GM23248 (cell line): ENCODE measurements around the gene POMC.

Source experiments
- EZH2 ChIP-seq: fragments of 200-600 bp; sonication (generic); IDR thresholded peaks from 2 replicates; pipeline ENCODE4 v1.6.1; 2018; ENCODE audit warnings: antibody characterized with exemption, mild to moderate bottlenecking; ENCODE audit not compliant: insufficient read depth, poor library complexity, severe bottlenecking
- EZH2phosphoT487 ChIP-seq: fragments of 200-600 bp; sonication (generic); IDR thresholded peaks from 2 replicates; pipeline ENCODE4 v1.6.1; 2018; ENCODE audit warnings: antibody characterized with exemption, moderate library complexity, mild to moderate bottlenecking, low read depth; ENCODE audit not compliant: insufficient read depth

DNA sequence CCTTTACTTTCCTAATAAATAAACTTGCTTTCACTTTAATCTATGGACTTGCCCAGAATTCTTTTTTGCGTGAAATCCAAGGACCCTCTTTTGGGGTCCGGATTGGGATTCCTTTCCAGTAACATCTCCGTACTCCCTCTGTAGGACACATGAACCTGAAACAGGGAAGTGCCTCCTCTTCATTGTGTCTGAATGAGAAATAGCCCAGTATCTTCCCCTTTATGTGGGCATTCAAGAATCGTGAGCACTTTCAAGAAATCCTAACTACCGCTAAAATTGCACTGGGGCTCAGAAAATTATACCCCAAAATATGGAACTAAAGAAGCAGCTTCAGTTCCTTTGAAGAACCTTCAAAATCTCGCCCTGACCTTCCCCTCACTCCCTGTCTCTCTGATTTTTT is 7.8 kb upstream of the POMC start:
- TF ChIP-seq EZH2phosphoT487 (no peak), EZH2 (no peak)
